ENCODE results near the gene EXOC4. TPM values are rescaled to one million over a fixed set of nuclear protein-coding genes. Genes with fewer than 3 reads are reported as not detected.

EXOC4 gene
- total and polyA plus RNA-seq, 2 donors (not counting 1 experiment from before 2014, with no cell fraction given) = 79.6 to 158 TPM

DNA sequence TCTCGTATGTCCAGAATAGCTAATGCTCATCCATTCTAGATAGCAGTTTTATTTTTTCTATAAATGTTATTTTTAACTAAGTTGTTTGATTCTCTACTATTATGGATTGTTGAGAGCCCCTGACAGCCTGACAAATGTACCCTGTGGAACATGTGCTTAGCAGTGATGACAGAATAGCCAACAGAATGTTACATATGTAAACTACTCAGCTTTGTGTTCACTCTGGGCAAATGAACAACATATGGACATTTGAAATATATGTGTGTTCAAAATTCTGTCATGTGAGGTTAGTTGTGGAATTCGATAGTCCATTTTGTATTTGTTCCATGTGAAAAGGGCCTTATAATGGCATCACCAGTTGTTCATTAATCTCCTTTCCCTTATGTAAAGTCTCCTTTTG is 199.7 kb downstream of the EXOC4 start:
- Histone ChIP-seq H3K9me3 (ENCODE audit: control insufficient read depth, insufficient read depth, low read depth, low read length) (no peaks in the 10 kb centered on the region), H3K36me3 (ENCODE audit: control insufficient read depth, insufficient read depth, low read length) (no peaks in the 10 kb centered on the region), H2AFZ (ENCODE audit: low read length) (no peak overlapping the region), H3K27ac (ENCODE audit: insufficient read depth, low read length) (no peak overlapping the region), H3K27me3 (ENCODE audit: control insufficient read depth, insufficient read depth, low read length) (no peaks in the 10 kb centered on the region), H3K4me3 (replicated peaks in 1 of 4; ENCODE audit: control extremely low read depth in 1 of 4, insufficient read depth in 1 of 4, low read depth in 3 of 4, low read length in 4 of 4) (no peak overlapping the region), H3K4me1 (ENCODE audit: control insufficient read depth, extremely low read depth, insufficient read depth, low read length) (no peaks in the 10 kb centered on the region), H3K79me2 (ENCODE audit: control insufficient read depth, insufficient read depth, low read length) (no peaks in the 10 kb centered on the region), H3K4me2 (ENCODE audit: extremely low read depth, insufficient read depth, low read length) (no peak overlapping the region), H3K9ac (ENCODE audit: insufficient read depth, low read length) (no peak overlapping the region), H4K20me1 (ENCODE audit: control insufficient read depth, extremely low read depth, insufficient read depth, low read length) (no peaks in the 10 kb centered on the region)
- TF ChIP-seq EZH2 (IDR thresholded peaks at IDR 0.05; ENCODE audit: low read length, missing control alignments) (no peak), CTCF (conservative IDR thresholded peaks at IDR 0.05 in 1 of 2, IDR thresholded peaks at IDR 0.05 in 1 of 2; ENCODE audit: low read depth in 1 of 2, low read length in 2 of 2) (no peak)
- peak in 1 of 2 donors; percentile 43 for DNase-seq (ENCODE audit: low read depth in 2 of 2)

DNA sequence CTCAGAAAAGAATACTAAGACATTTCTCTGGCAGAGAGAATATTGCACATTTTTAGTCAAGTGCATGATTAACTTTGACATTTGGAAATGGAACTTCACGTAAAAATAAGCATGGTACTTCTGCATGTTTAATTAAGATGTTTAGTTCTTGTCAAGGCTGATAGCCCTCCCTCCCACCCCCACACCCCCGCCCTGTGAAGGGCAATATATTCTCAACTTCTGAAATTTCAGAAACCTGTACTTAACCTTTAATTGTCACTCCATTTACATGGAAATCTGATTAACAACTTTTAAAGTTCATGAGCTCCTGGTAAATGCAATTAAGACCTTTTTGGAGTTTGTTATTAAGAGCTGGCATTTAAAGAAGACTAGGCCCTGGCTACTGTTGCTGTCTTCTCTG is 205.8 kb downstream of the EXOC4 start:
- Histone ChIP-seq H3K27me3 (ENCODE audit: control insufficient read depth, insufficient read depth, low read length) (no peaks in the 10 kb centered on the region), H2AFZ (ENCODE audit: low read length) (no peak overlapping the region), H3K4me2 (ENCODE audit: extremely low read depth, insufficient read depth, low read length) (no peak overlapping the region), H3K9ac (ENCODE audit: insufficient read depth, low read length) (no peak overlapping the region), H3K4me1 (ENCODE audit: control insufficient read depth, extremely low read depth, insufficient read depth, low read length) (no peaks in the 10 kb centered on the region), H3K27ac (ENCODE audit: insufficient read depth, low read length) (no peak overlapping the region), H4K20me1 (ENCODE audit: control insufficient read depth, extremely low read depth, insufficient read depth, low read length) (no peaks in the 10 kb centered on the region), H3K79me2 (ENCODE audit: control insufficient read depth, insufficient read depth, low read length) (no peaks in the 10 kb centered on the region), H3K36me3 (ENCODE audit: control insufficient read depth, insufficient read depth, low read length) (no peaks in the 10 kb centered on the region), H3K9me3 (ENCODE audit: control insufficient read depth, insufficient read depth, low read depth, low read length) (no peaks in the 10 kb centered on the region), H3K4me3 (replicated peaks in 1 of 4; ENCODE audit: control extremely low read depth in 1 of 4, insufficient read depth in 1 of 4, low read depth in 3 of 4, low read length in 4 of 4) (no peak overlapping the region)
- TF ChIP-seq EZH2 (IDR thresholded peaks at IDR 0.05; ENCODE audit: low read length, missing control alignments) (no peak), CTCF (conservative IDR thresholded peaks at IDR 0.05 in 1 of 2, IDR thresholded peaks at IDR 0.05 in 1 of 2; ENCODE audit: low read depth in 1 of 2, low read length in 2 of 2) (no peak)
- no peak for DNase-seq (ENCODE audit: low read depth in 2 of 2)

- H3K9me3 ChIP-seq (ENCODE audit: control insufficient read depth, insufficient read depth, low read depth, low read length) = no peaks in the 10 kb centered on the region
- H3K36me3 ChIP-seq (ENCODE audit: control insufficient read depth, insufficient read depth, low read length) = no peaks in the 10 kb centered on the region
- H3K79me2 ChIP-seq (ENCODE audit: control insufficient read depth, insufficient read depth, low read length) = no peaks in the 10 kb centered on the region
- no peak overlapping the region for H3K27ac ChIP-seq (ENCODE audit: insufficient read depth, low read length)
- no peak overlapping the region for H2AFZ ChIP-seq (ENCODE audit: low read length)
- DNase-seq (ENCODE audit: low read depth in 2 of 2) = no peak
- TF ChIP-seq EZH2 (IDR thresholded peaks at IDR 0.05; ENCODE audit: low read length, missing control alignments) (no peak), CTCF (conservative IDR thresholded peaks at IDR 0.05 in 1 of 2, IDR thresholded peaks at IDR 0.05 in 1 of 2; ENCODE audit: low read depth in 1 of 2, low read length in 2 of 2) (no peak)
- H3K27me3 ChIP-seq (ENCODE audit: control insufficient read depth, insufficient read depth, low read length) = no peaks in the 10 kb centered on the region
- no peak overlapping the region for H3K9ac ChIP-seq (ENCODE audit: insufficient read depth, low read length)
- H3K4me3 ChIP-seq (replicated peaks in 1 of 4; ENCODE audit: control extremely low read depth in 1 of 4, insufficient read depth in 1 of 4, low read depth in 3 of 4, low read length in 4 of 4) = no peak overlapping the region
- H3K4me1 ChIP-seq (ENCODE audit: control insufficient read depth, extremely low read depth, insufficient read depth, low read length) = no peaks in the 10 kb centered on the region
- H3K4me2 ChIP-seq (ENCODE audit: extremely low read depth, insufficient read depth, low read length) = no peak overlapping the region
- no peaks in the 10 kb centered on the region for H4K20me1 ChIP-seq (ENCODE audit: control insufficient read depth, extremely low read depth, insufficient read depth, low read length)
These were observed 208.5 kb downstream of the EXOC4 start for GRCh38 chr7:133461421-133461820.

Data from fibroblast of lung (primary cell).